HFF-Myc (cell line): ENCODE results near the gene TMEM98.

ENCODE experiments used
- DNase-seq: peaks from one replicate; pipeline ENCODE4 v3.0.0-alpha.2; 2011; ENCODE audit warnings: low read depth; ENCODE audit errors: extremely low read depth
- H3K4me3 ChIP-seq: replicated peaks from 2 replicates; pipeline ENCODE4 v1.5.1; 2011; ENCODE audit warnings: low read depth, mild to moderate bottlenecking, control low read depth, low read length
- TF ChIP-seq, protein P1 (sequence below): IDR thresholded peaks from 2 replicates; pipeline ENCODE4 v1.5.1; 2012; ENCODE audit warnings: mild to moderate bottlenecking, low read depth, low read length, control low read depth; ENCODE audit errors: missing control alignments

The TMEM98 gene

DNA sequence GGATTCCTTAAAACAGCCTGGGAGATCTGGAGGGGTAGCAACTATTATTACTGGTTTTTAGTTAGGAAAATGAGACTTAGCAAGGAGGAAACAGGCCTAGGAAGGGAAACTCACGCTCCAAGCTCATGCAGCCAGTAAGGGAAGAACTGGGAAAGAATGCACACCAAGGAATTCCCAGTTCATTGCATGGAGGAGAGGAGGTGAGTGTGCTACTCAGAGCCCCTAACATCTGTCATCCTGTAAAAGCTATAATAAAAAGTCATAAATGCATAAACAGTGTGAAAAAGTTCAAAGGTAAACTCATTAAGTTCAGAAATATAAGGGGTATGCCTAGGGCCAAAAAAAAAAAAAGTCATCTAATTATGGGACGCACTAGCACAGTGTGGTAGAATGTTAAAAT lies 25.9 kb downstream of the TMEM98 start:
- H3K4me3 ChIP-seq: no peak overlapping the region
- no peak for DNase-seq
- TF ChIP-seq, protein P1, sequence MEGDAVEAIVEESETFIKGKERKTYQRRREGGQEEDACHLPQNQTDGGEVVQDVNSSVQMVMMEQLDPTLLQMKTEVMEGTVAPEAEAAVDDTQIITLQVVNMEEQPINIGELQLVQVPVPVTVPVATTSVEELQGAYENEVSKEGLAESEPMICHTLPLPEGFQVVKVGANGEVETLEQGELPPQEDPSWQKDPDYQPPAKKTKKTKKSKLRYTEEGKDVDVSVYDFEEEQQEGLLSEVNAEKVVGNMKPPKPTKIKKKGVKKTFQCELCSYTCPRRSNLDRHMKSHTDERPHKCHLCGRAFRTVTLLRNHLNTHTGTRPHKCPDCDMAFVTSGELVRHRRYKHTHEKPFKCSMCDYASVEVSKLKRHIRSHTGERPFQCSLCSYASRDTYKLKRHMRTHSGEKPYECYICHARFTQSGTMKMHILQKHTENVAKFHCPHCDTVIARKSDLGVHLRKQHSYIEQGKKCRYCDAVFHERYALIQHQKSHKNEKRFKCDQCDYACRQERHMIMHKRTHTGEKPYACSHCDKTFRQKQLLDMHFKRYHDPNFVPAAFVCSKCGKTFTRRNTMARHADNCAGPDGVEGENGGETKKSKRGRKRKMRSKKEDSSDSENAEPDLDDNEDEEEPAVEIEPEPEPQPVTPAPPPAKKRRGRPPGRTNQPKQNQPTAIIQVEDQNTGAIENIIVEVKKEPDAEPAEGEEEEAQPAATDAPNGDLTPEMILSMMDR: no peak

DNA sequence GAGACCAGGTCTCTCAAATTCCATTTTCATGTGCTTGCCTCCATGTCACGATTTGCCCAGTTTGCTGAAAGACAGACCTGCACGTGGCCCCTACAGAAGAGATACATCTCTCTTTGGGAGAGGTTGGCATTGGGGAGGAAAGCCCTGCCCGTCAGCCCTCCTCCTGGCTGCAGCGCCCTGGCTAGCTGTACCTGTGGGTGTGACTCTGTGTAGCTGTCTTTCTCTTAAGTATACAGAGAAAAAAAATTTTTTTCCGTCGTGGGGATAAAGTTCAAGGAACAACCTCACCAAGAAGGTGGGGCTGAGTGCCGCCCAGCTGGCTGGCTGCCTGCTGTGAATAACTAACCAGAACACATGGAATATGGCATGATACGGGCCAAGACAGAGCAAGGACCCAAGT lies 26.5 kb downstream of the TMEM98 start:
- TF ChIP-seq, protein P1: no peak
- no peak overlapping the region for H3K4me3 ChIP-seq
- DNase-seq: no peak

DNA sequence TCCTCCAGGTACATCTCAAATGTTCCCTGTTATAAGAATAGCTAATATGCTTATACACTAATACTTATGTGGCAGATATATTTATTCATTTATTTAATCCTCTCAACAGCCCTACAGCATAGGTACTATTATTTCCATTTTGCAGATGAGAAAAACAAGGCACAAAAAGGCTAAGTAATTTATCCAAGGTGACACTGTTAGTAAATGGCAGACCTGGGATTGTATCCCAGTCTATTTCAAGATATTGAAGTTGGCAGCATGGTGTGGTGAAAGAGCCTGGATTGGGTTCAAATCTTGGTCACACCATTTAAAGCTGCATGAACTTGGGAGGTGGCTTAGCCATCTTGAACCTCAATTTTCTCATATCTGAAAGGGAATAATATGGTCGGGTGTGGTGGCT lies 27.2 kb downstream of the TMEM98 start:
- no peak for DNase-seq
- TF ChIP-seq, protein P1: no peak
- H3K4me3 ChIP-seq: no peak overlapping the region

DNA sequence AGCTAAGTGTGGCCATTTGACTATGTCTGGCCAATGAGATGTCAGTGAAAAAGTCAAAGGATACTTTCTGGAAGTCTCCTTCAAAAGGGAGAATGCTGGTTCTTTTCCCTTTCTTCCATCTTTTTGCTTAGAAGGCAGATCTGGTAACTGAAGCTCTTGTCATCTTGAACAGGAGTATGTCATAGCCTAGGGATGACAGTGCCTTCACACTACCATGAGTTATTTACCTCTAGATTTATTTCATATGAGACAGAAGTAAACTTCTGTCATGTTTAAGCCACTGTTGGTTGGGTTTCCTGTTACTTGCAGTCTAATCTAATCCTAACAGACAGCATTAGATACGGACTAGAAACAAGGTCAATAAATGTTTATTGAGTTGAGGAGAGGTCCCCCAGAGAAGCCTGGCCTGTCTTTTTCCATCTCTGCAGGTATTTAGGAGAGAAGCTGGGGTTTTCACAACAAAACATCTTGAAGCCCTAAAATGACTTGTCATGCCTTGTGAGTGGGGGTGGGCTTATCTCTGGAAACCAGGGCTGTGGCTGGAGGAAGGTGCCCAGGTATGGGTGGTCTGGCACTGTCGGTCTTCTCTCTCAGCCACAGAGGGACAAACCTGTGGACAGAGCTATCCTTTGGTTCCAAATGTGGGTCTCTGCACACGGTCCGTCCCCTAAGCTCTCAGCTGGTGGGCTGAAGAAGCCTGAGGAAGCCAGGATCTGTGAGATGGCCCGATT lies 28.5 kb downstream of the TMEM98 start:
- no peak for DNase-seq
- TF ChIP-seq, protein P1: no peak
- no peak overlapping the region for H3K4me3 ChIP-seq

DNA sequence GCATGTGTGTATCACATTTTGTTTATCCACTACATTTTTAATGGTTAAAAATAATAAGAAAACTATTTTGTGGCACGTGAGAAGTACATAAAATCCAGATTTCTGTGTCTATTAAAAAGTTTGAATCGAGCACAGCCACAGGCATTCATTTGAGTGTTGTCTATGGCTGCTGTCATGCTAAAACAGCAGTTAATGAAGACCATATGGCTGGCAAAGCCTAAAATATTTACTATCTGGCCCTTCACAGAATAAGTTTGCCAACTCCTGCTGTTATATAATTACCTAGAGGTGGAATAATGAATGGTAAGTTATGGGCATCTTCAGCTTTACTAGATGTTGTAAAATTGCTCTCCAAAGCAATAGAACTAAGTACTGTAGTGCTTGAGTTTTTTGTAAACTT lies 30.5 kb downstream of the TMEM98 start:
- TF ChIP-seq, protein P1: no peak
- DNase-seq: peak; percentile 54
- H3K4me3 ChIP-seq: no peak overlapping the region

DNA sequence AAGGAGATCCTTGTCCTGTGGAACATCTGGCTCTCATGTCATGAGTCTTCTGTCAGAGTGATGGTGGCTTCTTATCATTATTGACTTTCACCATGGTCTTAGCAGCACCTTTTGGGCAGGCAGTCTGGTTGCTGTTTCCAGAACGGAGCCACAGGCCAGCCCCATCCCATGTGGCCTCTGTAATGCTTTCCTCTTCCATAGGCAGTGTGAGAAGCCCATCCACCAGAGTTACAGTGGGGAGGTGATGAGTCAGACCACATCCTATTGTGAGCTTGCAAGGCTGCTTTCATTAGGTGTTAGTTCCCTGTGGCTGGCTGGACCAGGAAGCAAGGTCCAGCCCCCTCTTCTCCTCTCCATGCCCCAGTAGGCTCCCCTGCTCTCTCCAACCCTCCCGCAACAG lies 32.9 kb downstream of the TMEM98 start:
- peak; percentile 56 for DNase-seq
- no peak overlapping the region for H3K4me3 ChIP-seq
- TF ChIP-seq, protein P1: no peak

DNA sequence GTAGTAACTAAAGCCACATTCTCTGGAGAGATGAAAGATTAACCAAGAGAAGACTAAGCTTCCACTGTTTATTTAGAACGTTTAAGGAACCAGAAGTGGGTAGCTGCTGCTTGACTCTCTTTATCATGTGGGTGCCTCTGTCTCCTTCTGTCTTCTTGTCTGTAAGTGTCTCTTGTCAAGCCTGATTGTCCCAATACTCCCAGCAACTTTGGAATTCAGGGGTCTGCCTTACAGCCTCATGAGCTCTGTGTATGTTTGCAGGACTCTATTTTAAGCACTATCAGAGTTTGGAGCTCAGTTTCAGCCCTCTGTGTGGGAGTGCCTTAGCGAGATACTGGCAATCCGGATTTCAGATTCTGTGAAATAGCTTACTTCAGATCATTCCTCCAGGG lies 34.4 kb downstream of the TMEM98 start:
- H3K4me3 ChIP-seq: no peak overlapping the region
- DNase-seq: no peak
- TF ChIP-seq, protein P1: no peak
